NB4 (cell line): ENCODE data around the gene SLC35F6.

ENCODE experiments used
- CTCF ChIP-seq: IDR thresholded peaks from one replicate; pipeline ENCODE4 v1.5.1; 2012; ENCODE audit warnings: low read depth, low read length
- MAX ChIP-seq: IDR thresholded peaks from 2 replicates; pipeline ENCODE4 v1.6.1; 2011; ENCODE audit warnings: low read depth, low read length
- MYC ChIP-seq: IDR thresholded peaks from 2 replicates; pipeline ENCODE4 v1.6.1; 2011; ENCODE audit warnings: low read depth, low read length
- POLR2A ChIP-seq: IDR thresholded peaks from 2 replicates; pipeline ENCODE4 v1.6.1; 2011; ENCODE audit warnings: mild to moderate bottlenecking; ENCODE audit not compliant: insufficient read length; ENCODE audit errors: extremely low read depth

GRCh38 chr2:26726228-26726627, 37.9 kb upstream of the SLC35F6 start:
- TF ChIP-seq CTCF: no peak
- no peak for TF ChIP-seq POLR2A
- TF ChIP-seq MAX: no peak
- TF ChIP-seq MYC: no peak
